Measurements from ENCODE around the gene PCDHGA1. TPM values are rescaled to one million over a fixed set of nuclear protein-coding genes. Genes with fewer than 3 reads are reported as not detected.

PCDHGA1 gene
- total and polyA plus RNA-seq, 9 of the 15 experiments (the other 6 are each of a cell fraction or from before 2014, with no cell fraction given) = 0.05 to 0.26 (median 0.18) TPM; not detected in 2

Other genes starting within 250 kb of the PCDHGA1 start
Only the 7 nearest of the 38 such genes appear.
- 0.09 TPM in 1 of 2 replicates, not detected in the other for gene SLC25A2, start 26.5 kb upstream of the PCDHGA1 start, total RNA-seq (2014; rRNA removed)
- gene SLC25A2, start 26.5 kb upstream of the PCDHGA1 start, total RNA-seq (2014; rRNA removed; fragmentation: Illumina TruSeq; extraction: Trizol) = 0.11 TPM in 1 of 2 replicates, not detected in the other
- 0.11 and 0.15 TPM in 2 replicates for gene SLC25A2, start 26.5 kb upstream of the PCDHGA1 start, total RNA-seq (2015; rRNA removed; fragmentation: Illumina TruSeq; extraction: Trizol)
- gene SLC25A2, start 26.5 kb upstream of the PCDHGA1 start, total RNA-seq (2021) = 0.34 TPM in 1 of 2 replicates, not detected in the other
- gene SLC25A2, start 26.5 kb upstream of the PCDHGA1 start, polyA plus RNA-seq (2011; rRNA removed) = not detected in 2 replicates
- not detected in 2 replicates for gene SLC25A2, start 26.5 kb upstream of the PCDHGA1 start, polyA plus RNA-seq (2014; fragmentation: Illumina TruSeq; extraction: Trizol)
- not detected for gene SLC25A2, start 26.5 kb upstream of the PCDHGA1 start, polyA plus RNA-seq (2014; fragmentation: Nextera tagmentation; extraction: Ambion mirVana)
- not detected in 2 replicates for gene SLC25A2, start 26.5 kb upstream of the PCDHGA1 start, polyA plus RNA-seq (2014; rRNA removed)
- gene TAF7, start 9.7 kb upstream of the PCDHGA1 start, total RNA-seq (2014; rRNA removed) = 70.6 and 72.2 TPM in 2 replicates
- gene TAF7, start 9.7 kb upstream of the PCDHGA1 start, total RNA-seq (2014; rRNA removed; fragmentation: Illumina TruSeq; extraction: Trizol) = 92.0 and 105 TPM in 2 replicates
- 63.1 and 66.0 TPM in 2 replicates for gene TAF7, start 9.7 kb upstream of the PCDHGA1 start, total RNA-seq (2015; rRNA removed; fragmentation: Illumina TruSeq; extraction: Trizol)
- 71.2 and 73.3 TPM in 2 replicates for gene TAF7, start 9.7 kb upstream of the PCDHGA1 start, total RNA-seq (2021)
- 60.5 and 116 TPM in 2 replicates for gene TAF7, start 9.7 kb upstream of the PCDHGA1 start, polyA plus RNA-seq (2011; rRNA removed)
- gene TAF7, start 9.7 kb upstream of the PCDHGA1 start, polyA plus RNA-seq (2014; fragmentation: Illumina TruSeq; extraction: Trizol) = 88.5 and 93.5 TPM in 2 replicates
- 10 to 100 TPM; 51.6 to 68.8 TPM for gene TAF7, start 9.7 kb upstream of the PCDHGA1 start, polyA plus RNA-seq (2014; fragmentation: Nextera tagmentation; extraction: Ambion mirVana)
- 105 and 109 TPM in 2 replicates for gene TAF7, start 9.7 kb upstream of the PCDHGA1 start, polyA plus RNA-seq (2014; rRNA removed)
- gene PCDHGA2, start 8.2 kb downstream of the PCDHGA1 start, total RNA-seq (2014; rRNA removed) = 0.08 and 0.23 TPM in 2 replicates
- 0.03 and 0.07 TPM in 2 replicates for gene PCDHGA2, start 8.2 kb downstream of the PCDHGA1 start, total RNA-seq (2014; rRNA removed; fragmentation: Illumina TruSeq; extraction: Trizol)
- 0.07 and 0.08 TPM in 2 replicates for gene PCDHGA2, start 8.2 kb downstream of the PCDHGA1 start, total RNA-seq (2015; rRNA removed; fragmentation: Illumina TruSeq; extraction: Trizol)
- 0.18 and 0.27 TPM in 2 replicates for gene PCDHGA2, start 8.2 kb downstream of the PCDHGA1 start, total RNA-seq (2021)
- gene PCDHGA2, start 8.2 kb downstream of the PCDHGA1 start, polyA plus RNA-seq (2011; rRNA removed) = 0.03 and 0.10 TPM in 2 replicates
- gene PCDHGA2, start 8.2 kb downstream of the PCDHGA1 start, polyA plus RNA-seq (2014; fragmentation: Illumina TruSeq; extraction: Trizol) = 0.12 and 0.15 TPM in 2 replicates
- gene PCDHGA2, start 8.2 kb downstream of the PCDHGA1 start, polyA plus RNA-seq (2014; fragmentation: Nextera tagmentation; extraction: Ambion mirVana) = not detected
- 0.18 and 0.27 TPM in 2 replicates for gene PCDHGA2, start 8.2 kb downstream of the PCDHGA1 start, polyA plus RNA-seq (2014; rRNA removed)
- 0.23 and 0.33 TPM in 2 replicates for gene PCDHGA3, start 13.3 kb downstream of the PCDHGA1 start, total RNA-seq (2014; rRNA removed)
- gene PCDHGA3, start 13.3 kb downstream of the PCDHGA1 start, total RNA-seq (2014; rRNA removed; fragmentation: Illumina TruSeq; extraction: Trizol) = 0.13 and 0.18 TPM in 2 replicates
- gene PCDHGA3, start 13.3 kb downstream of the PCDHGA1 start, total RNA-seq (2015; rRNA removed; fragmentation: Illumina TruSeq; extraction: Trizol) = 0.11 and 0.14 TPM in 2 replicates
- 0.24 and 0.38 TPM in 2 replicates for gene PCDHGA3, start 13.3 kb downstream of the PCDHGA1 start, total RNA-seq (2021)
- 0.15 TPM in 1 of 2 replicates, not detected in the other for gene PCDHGA3, start 13.3 kb downstream of the PCDHGA1 start, polyA plus RNA-seq (2011; rRNA removed)
- 0.12 and 0.13 TPM in 2 replicates for gene PCDHGA3, start 13.3 kb downstream of the PCDHGA1 start, polyA plus RNA-seq (2014; fragmentation: Illumina TruSeq; extraction: Trizol)
- not detected for gene PCDHGA3, start 13.3 kb downstream of the PCDHGA1 start, polyA plus RNA-seq (2014; fragmentation: Nextera tagmentation; extraction: Ambion mirVana)
- 0.28 TPM in 1 of 2 replicates, not detected in the other for gene PCDHGA3, start 13.3 kb downstream of the PCDHGA1 start, polyA plus RNA-seq (2014; rRNA removed)
- gene PCDHGB1, start 19.6 kb downstream of the PCDHGA1 start, total RNA-seq (2014; rRNA removed) = 0.12 and 0.14 TPM in 2 replicates
- gene PCDHGB1, start 19.6 kb downstream of the PCDHGA1 start, total RNA-seq (2014; rRNA removed; fragmentation: Illumina TruSeq; extraction: Trizol) = 0.11 and 0.16 TPM in 2 replicates
- gene PCDHGB1, start 19.6 kb downstream of the PCDHGA1 start, total RNA-seq (2015; rRNA removed; fragmentation: Illumina TruSeq; extraction: Trizol) = 0.07 and 0.19 TPM in 2 replicates
- gene PCDHGB1, start 19.6 kb downstream of the PCDHGA1 start, total RNA-seq (2021) = 0.07 and 0.29 TPM in 2 replicates
- gene PCDHGB1, start 19.6 kb downstream of the PCDHGA1 start, polyA plus RNA-seq (2011; rRNA removed) = 0.05 and 0.20 TPM in 2 replicates
- gene PCDHGB1, start 19.6 kb downstream of the PCDHGA1 start, polyA plus RNA-seq (2014; fragmentation: Illumina TruSeq; extraction: Trizol) = 0.06 and 0.11 TPM in 2 replicates
- gene PCDHGB1, start 19.6 kb downstream of the PCDHGA1 start, polyA plus RNA-seq (2014; fragmentation: Nextera tagmentation; extraction: Ambion mirVana) = not detected
- gene PCDHGB1, start 19.6 kb downstream of the PCDHGA1 start, polyA plus RNA-seq (2014; rRNA removed) = 0.07 TPM in 2 replicates
- 0.20 and 0.36 TPM in 2 replicates for gene PCDHGA4, start 24.5 kb downstream of the PCDHGA1 start, total RNA-seq (2014; rRNA removed)
- 0.18 and 0.32 TPM in 2 replicates for gene PCDHGA4, start 24.5 kb downstream of the PCDHGA1 start, total RNA-seq (2014; rRNA removed; fragmentation: Illumina TruSeq; extraction: Trizol)
- gene PCDHGA4, start 24.5 kb downstream of the PCDHGA1 start, total RNA-seq (2015; rRNA removed; fragmentation: Illumina TruSeq; extraction: Trizol) = 0.26 and 0.40 TPM in 2 replicates
- gene PCDHGA4, start 24.5 kb downstream of the PCDHGA1 start, total RNA-seq (2021) = 0.27 and 0.40 TPM in 2 replicates
- 0.16 and 0.17 TPM in 2 replicates for gene PCDHGA4, start 24.5 kb downstream of the PCDHGA1 start, polyA plus RNA-seq (2011; rRNA removed)
- gene PCDHGA4, start 24.5 kb downstream of the PCDHGA1 start, polyA plus RNA-seq (2014; fragmentation: Illumina TruSeq; extraction: Trizol) = 0.21 and 0.39 TPM in 2 replicates
- not detected for gene PCDHGA4, start 24.5 kb downstream of the PCDHGA1 start, polyA plus RNA-seq (2014; fragmentation: Nextera tagmentation; extraction: Ambion mirVana)
- gene PCDHGA4, start 24.5 kb downstream of the PCDHGA1 start, polyA plus RNA-seq (2014; rRNA removed) = 0.09 and 0.12 TPM in 2 replicates
- 0.14 and 0.20 TPM in 2 replicates for gene PCDHGB2, start 29.5 kb downstream of the PCDHGA1 start, total RNA-seq (2014; rRNA removed)
- gene PCDHGB2, start 29.5 kb downstream of the PCDHGA1 start, total RNA-seq (2014; rRNA removed; fragmentation: Illumina TruSeq; extraction: Trizol) = 0.22 and 0.29 TPM in 2 replicates
- gene PCDHGB2, start 29.5 kb downstream of the PCDHGA1 start, total RNA-seq (2015; rRNA removed; fragmentation: Illumina TruSeq; extraction: Trizol) = 0.30 and 0.54 TPM in 2 replicates
- gene PCDHGB2, start 29.5 kb downstream of the PCDHGA1 start, total RNA-seq (2021) = 0.36 and 0.42 TPM in 2 replicates
- 0.12 and 0.33 TPM in 2 replicates for gene PCDHGB2, start 29.5 kb downstream of the PCDHGA1 start, polyA plus RNA-seq (2011; rRNA removed)
- 0.24 and 0.28 TPM in 2 replicates for gene PCDHGB2, start 29.5 kb downstream of the PCDHGA1 start, polyA plus RNA-seq (2014; fragmentation: Illumina TruSeq; extraction: Trizol)
- under 1 TPM in 1 of 2 experiments, not detected in 1; 0.06 TPM for gene PCDHGB2, start 29.5 kb downstream of the PCDHGA1 start, polyA plus RNA-seq (2014; fragmentation: Nextera tagmentation; extraction: Ambion mirVana)
- gene PCDHGB2, start 29.5 kb downstream of the PCDHGA1 start, polyA plus RNA-seq (2014; rRNA removed) = 0.24 and 0.29 TPM in 2 replicates

Data from K562 (cell line).